PC-9 (cell line): ENCODE data around the gene HIBADH. TPM values are rescaled to one million over a fixed set of nuclear protein-coding genes. Genes with fewer than 3 reads are reported as not detected.
A peak's percentile ranks its signal among the peaks of the same experiment; 100 is the strongest.

Experiments
- Bru-seq: library from RNA; stranded (reverse); fragments of 400-500 nt; gene quantifications from one replicate; lab custom pipeline; 2021; lab: Mats Ljungman, UMichigan
- BruChase-seq, 2 experiments: library from RNA; stranded (reverse); fragments of 400-500 nt; gene quantifications; one replicate each; lab custom pipeline; 2021; lab: Mats Ljungman, UMichigan
- BruUV-seq: library from RNA; stranded (reverse); fragments of 400-500 nt; replicated peaks from 2 replicates; lab custom pipeline; 2021; lab: Mats Ljungman, UMichigan
- CTCF ChIA-PET: fragments of 300-600 bp; sonication (Branson Sonifier 250); formaldehyde crosslinking; loops from one replicate; lab custom pipeline; 2022; ENCODE audit warnings: antibody characterized with exemption; lab: Charles Lee
- POLR2A ChIA-PET: fragments of 300-600 bp; sonication (Branson Sonifier 250); formaldehyde crosslinking; loops from one replicate; lab custom pipeline; 2022; ENCODE audit warnings: antibody characterized with exemption; ENCODE audit not compliant: unreplicated experiment; lab: Charles Lee
- DNase-seq, 2 experiments: peaks; one replicate each; pipeline versions ENCODE4 v3.0.0 to v3.0.0-alpha.2; 2015 to 2022; ENCODE audit warnings: mixed read lengths in 1 of 2
- H2AFZ ChIP-seq: fragments of 200-600 bp; sonication (generic); 2 replicates; pipeline ENCODE4 v1.8.1; 2017; ENCODE audit warnings: antibody characterized with exemption
- H3F3A ChIP-seq: fragments of 200-600 bp; sonication (generic); 2 replicates; pipeline ENCODE4 v1.8.1; 2017; ENCODE audit warnings: antibody characterized with exemption, mild to moderate bottlenecking, low read depth; ENCODE audit not compliant: insufficient read depth
- H3K27ac ChIP-seq: fragments of 200-600 bp; sonication (generic); 2 replicates; pipeline ENCODE4 v1.6.1; 2016; ENCODE audit warnings: mixed run types
- H3K27me3 ChIP-seq: fragments of 200-600 bp; sonication (generic); 2 replicates; pipeline ENCODE4 v1.6.1; 2016; ENCODE audit warnings: low read depth, mixed run types; ENCODE audit not compliant: insufficient read depth
- H3K36me3 ChIP-seq: fragments of 200-600 bp; sonication (generic); 2 replicates; pipeline ENCODE4 v1.6.1; 2016; ENCODE audit warnings: low read depth, mixed run types
- H3K4me1 ChIP-seq: fragments of 200-600 bp; sonication (generic); replicated peaks from 2 replicates; pipeline ENCODE4 v1.6.1; 2016; ENCODE audit warnings: mixed run types; ENCODE audit not compliant: insufficient read depth
- H3K4me2 ChIP-seq: fragments of 200-600 bp; sonication (generic); 2 replicates; pipeline ENCODE4 v1.6.1; 2017; ENCODE audit warnings: mixed run types
- H3K4me3 ChIP-seq: fragments of 200-600 bp; sonication (generic); 2 replicates; pipeline ENCODE4 v1.6.1; 2016; ENCODE audit warnings: mixed run types
- H3K79me2 ChIP-seq: fragments of 200-600 bp; sonication (generic); 2 replicates; pipeline ENCODE4 v1.6.1; 2017; ENCODE audit warnings: low read depth, mixed run types
- H3K9me2 ChIP-seq: fragments of 200-600 bp; sonication (generic); 2 replicates; pipeline ENCODE4 v1.8.1; 2017; ENCODE audit warnings: mild to moderate bottlenecking; ENCODE audit not compliant: insufficient read depth
- H3K9me3 ChIP-seq: fragments of 200-600 bp; sonication (generic); 2 replicates; pipeline ENCODE4 v1.8.1; 2016; ENCODE audit warnings: low read depth; ENCODE audit not compliant: insufficient read depth
- H4K20me1 ChIP-seq: fragments of 200-600 bp; sonication (generic); 2 replicates; pipeline ENCODE4 v1.8.1; 2017; ENCODE audit not compliant: insufficient read depth
- EZH2 ChIP-seq: fragments of 200-600 bp; sonication (generic); IDR thresholded peaks from 2 replicates; pipeline ENCODE4 v1.8.0; 2017; ENCODE audit warnings: antibody characterized with exemption, low read depth
- intact Hi-C: fragments of 100-400 bp; cut with micrococcal nuclease; formaldehyde crosslinking; loops from one replicate; pipeline ENCODE4 v1.10.0; 2022; ENCODE audit not compliant: unreplicated experiment
- long read RNA-seq: library from polyadenylated mRNA; stranded (forward); transcript quantifications from one replicate; pipeline ENCODE4 v2.0.0, GENCODE V29; 2022
- total RNA-seq: library from RNA; stranded (reverse); gene quantifications from 2 replicates; pipeline ENCODE4 v1.2.3, GENCODE V29; 2021
- TF ChIP-seq, protein P1 (sequence below): fragments of 200-600 bp; sonication (generic); conservative IDR thresholded peaks from 2 replicates; pipeline ENCODE4 v1.6.1; 2017; ENCODE audit warnings: mixed run types, antibody characterized with exemption, mild to moderate bottlenecking, moderate library complexity

The HIBADH gene
- total RNA-seq (72.4 and 73.9 TPM in 2 replicates), Bru-seq, nascent RNA (percentile 92 among the genes with signal in this experiment), BruChase-seq, experiment 1, labeled RNA remaining after a 2-hour chase (percentile 94 among the genes with signal in this experiment), BruChase-seq, experiment 2, labeled RNA remaining after a 6-hour chase (percentile 73 among the genes with signal in this experiment)
- long read RNA-seq, transcript HIBADH-201 (8 exons, 1,990 nt): major isoform, 143 of 186 reads
- long read RNA-seq, partial matches to known transcripts: 17 of 186 reads
- long read RNA-seq, other reads (novel, unspliced or antisense): 25 of 186 reads

DNA sequence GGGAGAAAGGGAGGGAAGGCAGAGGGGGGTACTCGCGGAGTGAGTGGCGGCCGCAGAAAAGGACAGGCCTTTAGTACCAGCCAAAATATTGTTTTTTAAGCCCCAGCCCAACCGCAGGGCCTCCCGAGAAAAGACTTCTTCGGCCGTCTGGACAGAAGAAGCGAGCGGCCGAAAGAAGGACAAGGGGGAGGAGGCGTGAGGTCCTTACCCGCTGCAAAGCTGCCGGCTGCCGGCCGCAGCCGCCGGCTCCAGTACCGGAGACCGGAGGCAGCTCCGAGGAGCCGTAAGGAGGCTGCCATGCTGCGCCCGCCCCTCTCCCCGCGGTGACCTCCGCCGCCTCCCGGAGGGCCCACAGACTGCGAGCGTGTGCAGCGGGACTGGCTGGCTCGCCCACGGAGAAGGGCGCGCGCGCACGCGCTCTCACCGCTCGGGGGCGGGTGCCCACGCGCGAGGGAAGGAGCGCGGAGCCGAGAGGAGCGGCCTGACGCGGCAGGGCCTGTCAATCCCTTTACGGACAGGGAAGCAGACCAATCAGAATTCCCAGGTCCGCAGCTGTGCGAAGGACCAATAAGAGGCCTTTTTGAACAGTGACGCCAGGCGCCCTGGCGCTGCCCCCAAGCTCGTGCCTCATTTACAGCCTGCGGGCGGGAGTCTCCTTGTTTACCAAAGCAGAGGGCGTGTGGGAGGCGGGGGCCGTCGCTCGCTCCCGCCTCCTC, at the start of gene HIBADH:
TSS of gene HIBADH (minus strand) at position 394 of the 716 bp plus-strand sequence. CDS start at position 299, 95 bp downstream.
- Histone ChIP-seq H3K27ac (peak within 1 kb of the TSS; percentile 64), H4K20me1 (no peaks in the 10 kb centered on the region), H3K4me2 (peak within 1 kb of the TSS; percentile 87), H3K79me2 (peaks cover 31% of the 10 kb centered on the region), H3K4me3 (peak within 1 kb of the TSS; percentile 79), H3K27me3 (no peaks in the 10 kb centered on the region), H3F3A (peaks cover 4% of the 10 kb centered on the region; the same call in 1 of the 2 replicates), H3K9me2 (no peaks in the 10 kb centered on the region), H2AFZ (peak within 1 kb of the TSS; percentile 90), H3K9me3 (no peaks in the 10 kb centered on the region), H3K36me3 (peaks cover 4% of the 10 kb centered on the region; the same call in 1 of the 2 replicates), H3K4me1 (peaks cover 22% of the 10 kb centered on the region)
- no TSS peak for BruUV-seq
- ChIA-PET POLR2A (interaction anchor here (0.6 to 1.3 kb wide), 7 partner anchors 16 to 228 kb away, joined by 3 to 13 read pairs (median 3); no protein-coding TSS in a partner anchor), CTCF (interaction anchor here (1.2 kb wide), 1 partner anchor 21 kb away, joined by 3 read pairs; no protein-coding TSS in a partner anchor)
- TF ChIP-seq, protein P1, sequence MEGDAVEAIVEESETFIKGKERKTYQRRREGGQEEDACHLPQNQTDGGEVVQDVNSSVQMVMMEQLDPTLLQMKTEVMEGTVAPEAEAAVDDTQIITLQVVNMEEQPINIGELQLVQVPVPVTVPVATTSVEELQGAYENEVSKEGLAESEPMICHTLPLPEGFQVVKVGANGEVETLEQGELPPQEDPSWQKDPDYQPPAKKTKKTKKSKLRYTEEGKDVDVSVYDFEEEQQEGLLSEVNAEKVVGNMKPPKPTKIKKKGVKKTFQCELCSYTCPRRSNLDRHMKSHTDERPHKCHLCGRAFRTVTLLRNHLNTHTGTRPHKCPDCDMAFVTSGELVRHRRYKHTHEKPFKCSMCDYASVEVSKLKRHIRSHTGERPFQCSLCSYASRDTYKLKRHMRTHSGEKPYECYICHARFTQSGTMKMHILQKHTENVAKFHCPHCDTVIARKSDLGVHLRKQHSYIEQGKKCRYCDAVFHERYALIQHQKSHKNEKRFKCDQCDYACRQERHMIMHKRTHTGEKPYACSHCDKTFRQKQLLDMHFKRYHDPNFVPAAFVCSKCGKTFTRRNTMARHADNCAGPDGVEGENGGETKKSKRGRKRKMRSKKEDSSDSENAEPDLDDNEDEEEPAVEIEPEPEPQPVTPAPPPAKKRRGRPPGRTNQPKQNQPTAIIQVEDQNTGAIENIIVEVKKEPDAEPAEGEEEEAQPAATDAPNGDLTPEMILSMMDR: no peak; the same call in 1 of the 2 replicates
- no peak for TF ChIP-seq EZH2
- DNase-seq: peak; percentile 99
- intact Hi-C loops: loop anchor here (1.0 to 10.0 kb wide), 7 partner anchors 16 to 460 kb away; partner anchors contain the start of genes HOXA13 and TAX1BP1

DNA sequence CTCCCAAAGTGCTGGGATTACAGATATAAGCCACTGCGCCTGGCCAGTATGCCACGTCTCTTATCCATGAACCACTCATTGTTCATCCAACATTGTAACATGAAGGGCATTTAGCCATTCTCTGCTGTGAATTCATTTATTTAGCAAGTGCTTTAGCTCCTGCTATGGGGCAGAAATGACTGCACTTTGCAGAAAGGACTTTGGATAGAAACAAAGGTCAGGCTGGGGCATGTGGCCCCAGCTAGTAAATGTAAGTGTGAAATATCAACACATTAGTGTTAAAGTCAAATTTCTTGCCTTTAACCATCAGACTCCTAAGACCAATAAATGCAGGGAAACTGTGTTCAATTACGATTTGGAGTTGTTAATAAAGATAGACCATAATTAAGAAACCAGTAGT, 49.5 kb upstream of the HIBADH start:
- H3K9me2 ChIP-seq: no peaks in the 10 kb centered on the region
- H4K20me1 ChIP-seq: no peaks in the 10 kb centered on the region
- no peak overlapping the region for H3K4me3 ChIP-seq
- H3K27me3 ChIP-seq: no peaks in the 10 kb centered on the region
- ChIA-PET CTCF (interaction anchor here (0.6 kb wide), 1 partner anchor 26 kb away, joined by 3 read pairs; no protein-coding TSS in a partner anchor), POLR2A (interaction anchor here (0.6 kb wide), 1 partner anchor 10 kb away, joined by 4 read pairs; no protein-coding TSS in a partner anchor)
- DNase-seq: no peak
- intact Hi-C loops: no loop called here
- no peak overlapping the region for H3K27ac ChIP-seq
- peaks cover 4% of the 10 kb centered on the region; the same call in 1 of the 2 replicates for H3K9me3 ChIP-seq
- TF ChIP-seq, protein P1: no peak
- TF ChIP-seq EZH2: no peak
- peaks cover 15% of the 10 kb centered on the region for H3K4me1 ChIP-seq
- no peaks in the 10 kb centered on the region for H3K36me3 ChIP-seq
- no peaks in the 10 kb centered on the region for H3K79me2 ChIP-seq
- no TSS peak for BruUV-seq
- H3K4me2 ChIP-seq: no peak overlapping the region
- no peak overlapping the region for H2AFZ ChIP-seq
- H3F3A ChIP-seq: peaks cover 5% of the 10 kb centered on the region; the same call in 1 of the 2 replicates
